OCI-LY7 (cell line): ENCODE measurements around the gene FAM180B. TPM values are rescaled to one million over a fixed set of nuclear protein-coding genes. Genes with fewer than 3 reads are reported as not detected.

Source experiments
- BruUV-seq: library from RNA; stranded (reverse); fragments of 400-500 nt; replicated peaks from 2 replicates; lab custom pipeline; 2021; lab: Mats Ljungman, UMichigan
- CTCF ChIA-PET: fragments of 300-600 bp; sonication (Branson Sonifier 250); formaldehyde crosslinking; loops from one replicate; lab custom pipeline; 2022; ENCODE audit warnings: antibody characterized with exemption; ENCODE audit not compliant: unreplicated experiment; lab: Charles Lee
- POLR2A ChIA-PET: fragments of 300-600 bp; sonication (Branson Sonifier 250); formaldehyde crosslinking; loops from one replicate; lab custom pipeline; 2022; ENCODE audit warnings: antibody characterized with exemption; lab: Charles Lee
- DNase-seq: peaks from one replicate; pipeline ENCODE4 v3.0.0-alpha.2; 2015; ENCODE audit warnings: low spot score
- H2AFZ ChIP-seq: fragments of 200-600 bp; sonication (generic), shearing (Covaris generic); 2 replicates; pipeline ENCODE4 v1.6.1; 2014; ENCODE audit warnings: mild to moderate bottlenecking, antibody characterized with exemption, low read length, moderate library complexity
- H3K27ac ChIP-seq: fragments of 200-600 bp; sonication (generic); 2 replicates; pipeline ENCODE4 v1.5.1; 2014; ENCODE audit warnings: mixed run types, low read depth, mild to moderate bottlenecking, moderate library complexity, low read length, inconsistent platforms; ENCODE audit not compliant: poor library complexity, severe bottlenecking
- H3K36me3 ChIP-seq: fragments of 200-600 bp; sonication (generic); 2 replicates; pipeline ENCODE4 v1.6.1; 2014; ENCODE audit warnings: mild to moderate bottlenecking, antibody characterized with exemption, low read length, moderate library complexity, mixed read lengths; ENCODE audit not compliant: insufficient read depth
- H3K4me1 ChIP-seq: fragments of 200-600 bp; sonication (generic); 2 replicates; pipeline ENCODE4 v1.5.1; 2014; ENCODE audit warnings: mild to moderate bottlenecking, low read length; ENCODE audit not compliant: insufficient read depth, poor library complexity, severe bottlenecking
- H3K4me2 ChIP-seq: fragments of 200-600 bp; sonication (generic); 2 replicates; pipeline ENCODE4 v1.6.1; 2014; ENCODE audit warnings: mild to moderate bottlenecking, low read length
- H3K4me3 ChIP-seq: fragments of 200-600 bp; sonication (generic); 2 replicates; pipeline ENCODE4 v1.5.1; 2014; ENCODE audit warnings: mild to moderate bottlenecking, low read depth, low read length; ENCODE audit not compliant: poor library complexity, severe bottlenecking
- H3K79me2 ChIP-seq: fragments of 200-600 bp; sonication (generic); 2 replicates; pipeline ENCODE4 v1.6.1; 2016; ENCODE audit warnings: low read depth, mild to moderate bottlenecking, low read length, moderate library complexity, mixed read lengths; ENCODE audit not compliant: insufficient read depth
- H3K9me2 ChIP-seq: fragments of 200-600 bp; sonication (generic); 2 replicates; pipeline ENCODE4 v1.6.1; 2016; ENCODE audit warnings: mild to moderate bottlenecking, low read length, mixed read lengths; ENCODE audit not compliant: insufficient read depth
- H3K9me3 ChIP-seq: fragments of 200-600 bp; sonication (generic); 2 replicates; pipeline ENCODE4 v1.6.1; 2014; ENCODE audit warnings: mild to moderate bottlenecking, mixed run types, low read length, mixed read lengths
- H4K20me1 ChIP-seq: fragments of 200-600 bp; sonication (generic); 2 replicates; pipeline ENCODE4 v1.6.1; 2014; ENCODE audit warnings: mild to moderate bottlenecking, antibody characterized with exemption, low read length, moderate library complexity, mixed read lengths; ENCODE audit not compliant: insufficient read depth
- EZH2phosphoT487 ChIP-seq: fragments of 200-600 bp; sonication (generic); IDR thresholded peaks from 2 replicates; pipeline ENCODE4 v1.6.1; 2018; ENCODE audit warnings: low read depth, borderline replicate concordance, mild to moderate bottlenecking, mixed run types, antibody characterized with exemption, low read length, moderate library complexity, mixed read lengths
- intact Hi-C: fragments of 100-400 bp; cut with micrococcal nuclease; formaldehyde crosslinking; loops from one replicate; pipeline ENCODE4 v1.10.0; 2022; ENCODE audit not compliant: unreplicated experiment
- total RNA-seq, 2 experiments: library from RNA; depleted of rRNA in 1 of 2; stranded (reverse); fragments of >200 nt in 1 of 2; shearing (Covaris generic) in 1 of 2; gene quantifications; 2 replicates each; pipeline ENCODE4 v1.2.3, GENCODE V29; 2014 to 2022
- TF ChIP-seq, protein P1 (sequence below): fragments of 200-600 bp; sonication (generic); conservative IDR thresholded peaks from 2 replicates; pipeline ENCODE4 v1.5.1; 2014; ENCODE audit warnings: mild to moderate bottlenecking, antibody characterized with exemption, low read length, moderate library complexity, mixed read lengths

FAM180B gene
- total RNA-seq, 2 experiments from 2014 or later, result 0.22 to 0.23 TPM

DNA sequence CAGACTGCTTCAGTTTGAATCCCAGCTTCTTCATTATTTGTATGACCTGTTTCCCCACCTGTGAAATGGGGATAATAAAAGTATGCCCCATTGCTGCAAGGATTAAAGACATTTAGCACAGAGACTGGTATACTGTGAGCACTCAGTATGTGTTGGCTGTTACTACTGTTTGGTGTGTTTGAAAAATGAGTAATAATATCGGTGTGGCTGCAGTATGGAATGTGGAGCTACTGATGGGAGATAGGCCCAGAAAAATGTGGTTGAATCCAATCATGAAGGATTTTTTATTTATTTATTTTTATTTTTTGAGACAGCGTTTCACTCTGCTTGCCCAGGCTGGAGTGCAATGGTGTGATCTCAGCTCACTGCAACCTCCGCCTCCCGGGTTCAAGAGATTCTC lies 16.8 kb downstream of the FAM180B start:
- ChIA-PET CTCF (no interaction called here), POLR2A (interaction anchor here (0.6 kb wide), 1 partner anchor 10 kb away, joined by 3 read pairs; no protein-coding TSS in a partner anchor)
- Histone ChIP-seq H3K4me2 (no peak overlapping the region), H3K36me3 (no peaks in the 10 kb centered on the region), H3K9me3 (no peaks in the 10 kb centered on the region), H3K4me3 (no peak overlapping the region), H3K9me2 (no peaks in the 10 kb centered on the region), H4K20me1 (no peaks in the 10 kb centered on the region), H3K4me1 (peaks cover 14% of the 10 kb centered on the region), H3K79me2 (no peaks in the 10 kb centered on the region), H2AFZ (no peak overlapping the region), H3K27ac (no peak overlapping the region)
- no TSS peak for BruUV-seq
- no peak for DNase-seq
- TF ChIP-seq EZH2phosphoT487, result no peak
- TF ChIP-seq, protein P1, sequence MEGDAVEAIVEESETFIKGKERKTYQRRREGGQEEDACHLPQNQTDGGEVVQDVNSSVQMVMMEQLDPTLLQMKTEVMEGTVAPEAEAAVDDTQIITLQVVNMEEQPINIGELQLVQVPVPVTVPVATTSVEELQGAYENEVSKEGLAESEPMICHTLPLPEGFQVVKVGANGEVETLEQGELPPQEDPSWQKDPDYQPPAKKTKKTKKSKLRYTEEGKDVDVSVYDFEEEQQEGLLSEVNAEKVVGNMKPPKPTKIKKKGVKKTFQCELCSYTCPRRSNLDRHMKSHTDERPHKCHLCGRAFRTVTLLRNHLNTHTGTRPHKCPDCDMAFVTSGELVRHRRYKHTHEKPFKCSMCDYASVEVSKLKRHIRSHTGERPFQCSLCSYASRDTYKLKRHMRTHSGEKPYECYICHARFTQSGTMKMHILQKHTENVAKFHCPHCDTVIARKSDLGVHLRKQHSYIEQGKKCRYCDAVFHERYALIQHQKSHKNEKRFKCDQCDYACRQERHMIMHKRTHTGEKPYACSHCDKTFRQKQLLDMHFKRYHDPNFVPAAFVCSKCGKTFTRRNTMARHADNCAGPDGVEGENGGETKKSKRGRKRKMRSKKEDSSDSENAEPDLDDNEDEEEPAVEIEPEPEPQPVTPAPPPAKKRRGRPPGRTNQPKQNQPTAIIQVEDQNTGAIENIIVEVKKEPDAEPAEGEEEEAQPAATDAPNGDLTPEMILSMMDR, result no peak
- intact Hi-C loops, result no loop called here

DNA sequence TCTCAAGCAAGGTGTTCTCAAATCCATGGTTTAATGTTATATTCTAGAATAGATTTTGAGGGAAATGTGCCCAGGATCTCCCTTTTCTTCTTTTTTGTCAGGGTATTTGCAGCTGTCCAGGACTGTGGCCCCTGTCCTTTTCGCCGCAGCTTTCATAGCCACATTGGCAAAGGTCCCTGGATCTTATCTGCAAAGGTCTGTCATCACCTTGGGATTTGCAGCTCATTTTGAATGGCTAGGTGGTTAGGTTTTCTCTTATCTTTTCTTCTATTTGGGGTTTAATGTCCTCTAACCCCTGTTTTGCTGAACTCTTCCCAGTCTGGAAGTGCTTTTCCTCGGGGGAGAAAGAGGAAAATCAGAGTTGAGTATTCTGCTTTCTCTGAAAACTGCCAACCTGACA lies 19.4 kb downstream of the FAM180B start:
- no peak overlapping the region for H3K4me2 ChIP-seq
- H3K4me3 ChIP-seq, result no peak overlapping the region
- H2AFZ ChIP-seq, result no peak overlapping the region
- H3K4me1 ChIP-seq, result peaks cover 17% of the 10 kb centered on the region
- no peaks in the 10 kb centered on the region for H4K20me1 ChIP-seq
- TF ChIP-seq, protein P1, result no peak
- no peak for TF ChIP-seq EZH2phosphoT487
- H3K9me2 ChIP-seq, result no peaks in the 10 kb centered on the region
- no peak overlapping the region for H3K27ac ChIP-seq
- BruUV-seq, result no TSS peak
- intact Hi-C loops, result no loop called here
- POLR2A ChIA-PET, result interaction anchor here (0.6 to 0.8 kb wide), 3 partner anchors 73 to 132 kb away, joined by 3 to 5 read pairs (median 3); no protein-coding TSS in a partner anchor
- H3K36me3 ChIP-seq, result no peaks in the 10 kb centered on the region; the same call in 1 of the 2 replicates
- no peak for DNase-seq
- CTCF ChIA-PET, result no interaction called here
- H3K79me2 ChIP-seq, result no peaks in the 10 kb centered on the region
- no peaks in the 10 kb centered on the region for H3K9me3 ChIP-seq

DNA sequence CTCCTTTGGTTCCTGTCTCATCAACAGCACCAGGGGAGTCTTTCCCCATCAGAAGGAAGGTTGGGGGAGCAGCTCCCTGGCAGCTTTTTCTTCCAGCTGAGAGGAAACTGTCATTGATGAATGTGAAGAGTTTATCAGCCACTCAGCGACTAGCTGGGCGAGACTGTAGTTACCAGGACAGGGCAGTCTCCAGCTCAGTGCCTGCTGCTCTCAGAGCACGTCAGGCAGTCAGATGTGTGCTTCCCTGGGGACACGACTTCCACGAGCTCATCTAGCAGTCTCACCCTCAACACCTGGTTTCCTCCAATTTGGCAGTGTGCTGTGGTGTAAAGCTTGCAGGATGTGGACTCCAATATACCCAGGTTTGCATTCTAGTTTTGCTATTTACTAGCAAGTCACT lies 20.3 kb downstream of the FAM180B start:
- TF ChIP-seq, protein P1, result no peak
- H3K36me3 ChIP-seq, result no peaks in the 10 kb centered on the region; the same call in 1 of the 2 replicates
- no peak overlapping the region for H3K27ac ChIP-seq
- H3K4me3 ChIP-seq, result no peak overlapping the region
- no TSS peak for BruUV-seq
- no peaks in the 10 kb centered on the region for H3K79me2 ChIP-seq
- ChIA-PET CTCF (no interaction called here), POLR2A (interaction anchor here (0.6 to 1.9 kb wide), 9 partner anchors 10 to 610 kb away, joined by 3 to 4 read pairs (median 3); no protein-coding TSS in a partner anchor)
- H3K9me3 ChIP-seq, result no peaks in the 10 kb centered on the region
- no peaks in the 10 kb centered on the region for H4K20me1 ChIP-seq
- peaks cover 25% of the 10 kb centered on the region for H3K4me1 ChIP-seq
- intact Hi-C loops, result no loop called here
- no peaks in the 10 kb centered on the region for H3K9me2 ChIP-seq
- peak; percentile 81 for DNase-seq
- peak overlapping the region; percentile 29 for H3K4me2 ChIP-seq
- no peak overlapping the region for H2AFZ ChIP-seq
